K562 (cell line): ENCODE data around the gene PTH1R. TPM values are rescaled to one million over a fixed set of nuclear protein-coding genes. Genes with fewer than 3 reads are reported as not detected.

Source experiments
- ATAC-seq: fragments of 200-7000 bp; cut with Tn5 transposase; 3 replicates; pipeline ENCODE4 v1.9.1; 2020; ENCODE audit warnings: moderate library complexity
- BruUV-seq: library from RNA; stranded (reverse); fragments of 400-500 nt; replicated peaks from 2 replicates; lab custom pipeline; 2021; lab: Mats Ljungman, UMichigan
- CTCF ChIA-PET: fragments of 300-600 bp; formaldehyde crosslinking; extraction: SDS; loops from one replicate; lab custom pipeline; 2021; ENCODE audit warnings: low intra/inter-chr PET ratio; lab: Yijun Ruan, JAX
- POLR2A ChIA-PET: fragments of 300-600, 350-650 bp; sonication (Branson Sonifier 250); formaldehyde crosslinking; extraction: SDS; loops from one replicate; lab custom pipeline; 2021; ENCODE audit warnings: antibody characterized with exemption, inconsistent platforms; lab: Yijun Ruan, JAX
- DNase-seq, 4 experiments: peaks; one replicate each; pipeline versions ENCODE4 v3.0.0 to v3.0.0-alpha.2; 2011 to 2018; ENCODE audit warnings: low spot score in 3 of 4, mixed read lengths in 3 of 4; ENCODE audit errors: extremely low read depth in 1 of 4
- FAIRE-seq: peaks from 2 replicates; lab custom pipeline; 2011; peaks lifted over from hg19 to GRCh38; lab: Jason Lieb, UNC
- H2AFZ ChIP-seq: 2 replicates; pipeline ENCODE4 v1.6.0; 2011; ENCODE audit warnings: low read depth, low read length, control low read depth, inconsistent platforms
- H3K27ac ChIP-seq: fragments of 200-600 bp; 3 replicates; pipeline ENCODE4 v1.8.0; 2011; ENCODE audit warnings: low read depth, mild to moderate bottlenecking, control low read depth, inconsistent platforms, low read length, moderate library complexity, mixed read lengths; ENCODE audit errors: extremely low read depth
- H3K27me3 ChIP-seq, 2 experiments: fragments of 300-600 bp in 1 of 2; 2 replicates in 1 of 2; 3 replicates in 1 of 2; pipeline versions ENCODE4 v1.6.0 to v1.8.0; 2011; ENCODE audit warnings: inconsistent platforms in 2 of 2, low read length in 2 of 2, mild to moderate bottlenecking in 1 of 2, mixed read lengths in 1 of 2, moderate library complexity in 1 of 2; ENCODE audit not compliant: control insufficient read depth in 2 of 2, insufficient read depth in 2 of 2
- H3K36me3 ChIP-seq: fragments of 300-600 bp; 3 replicates; pipeline ENCODE4 v1.8.0; 2011; ENCODE audit warnings: mild to moderate bottlenecking, low read length, inconsistent platforms; ENCODE audit not compliant: control insufficient read depth, insufficient read depth
- H3K4me1 ChIP-seq, 2 experiments: fragments of 200-600 bp in 1 of 2; replicated peaks in 1 of 2; 2 replicates in 1 of 2; 3 replicates in 1 of 2; pipeline versions ENCODE4 v1.5.1 to v1.8.0; 2011; ENCODE audit warnings: inconsistent platforms in 2 of 2, low read length in 2 of 2, mild to moderate bottlenecking in 1 of 2, mixed read lengths in 1 of 2, moderate library complexity in 1 of 2; ENCODE audit not compliant: control insufficient read depth in 2 of 2, insufficient read depth in 2 of 2
- H3K4me2 ChIP-seq: 2 replicates; pipeline ENCODE4 v1.6.1; 2011; ENCODE audit warnings: low read length, control low read depth, inconsistent platforms, mixed read lengths; ENCODE audit not compliant: insufficient read depth
- H3K4me3 ChIP-seq: fragments of 200-600 bp; sonication (generic), shearing (Covaris generic); 2 replicates; pipeline ENCODE4 v1.5.1; 2016; ENCODE audit warnings: control low read depth, inconsistent platforms
- H3K79me2 ChIP-seq: fragments of 200-600 bp; 3 replicates; pipeline ENCODE4 v1.8.0; 2011; ENCODE audit warnings: low read length, inconsistent platforms; ENCODE audit not compliant: control insufficient read depth, insufficient read depth
- H3K9ac ChIP-seq, 2 experiments: 2 replicates each; pipeline versions ENCODE4 v1.6.0 to v1.6.1; 2011; ENCODE audit warnings: low read depth in 2 of 2, low read length in 2 of 2, control low read depth in 1 of 2, inconsistent platforms in 1 of 2, mild to moderate bottlenecking in 1 of 2, mixed read lengths in 1 of 2; ENCODE audit not compliant: insufficient read depth in 1 of 2
- H3K9me1 ChIP-seq: one replicate; pipeline ENCODE4 v1.6.0; 2011; ENCODE audit warnings: inconsistent platforms, mild to moderate bottlenecking, low read length, moderate library complexity; ENCODE audit not compliant: control insufficient read depth, insufficient read depth
- H3K9me3 ChIP-seq: replicated peaks from 2 replicates; pipeline ENCODE4 v1.5.1; 2011; ENCODE audit warnings: low read depth, low read length, inconsistent platforms; ENCODE audit not compliant: control insufficient read depth, insufficient read depth
- H4K20me1 ChIP-seq: replicated peaks from 2 replicates; pipeline ENCODE4 v1.6.1; 2011; ENCODE audit warnings: low read length, inconsistent platforms, mixed read lengths; ENCODE audit not compliant: control insufficient read depth, insufficient read depth
- BCOR ChIP-seq: fragments of 450-650 bp; IDR thresholded peaks from 2 replicates; pipeline ENCODE4 v1.6.1; 2016
- CBX5 ChIP-seq: IDR thresholded peaks from 2 replicates; pipeline ENCODE4 v1.6.1; 2014; ENCODE audit warnings: low read depth, borderline replicate concordance
- COPS2 ChIP-seq: fragments of 450-650 bp; conservative IDR thresholded peaks from 2 replicates; pipeline ENCODE4 v1.6.1; 2016; ENCODE audit warnings: mild to moderate bottlenecking, moderate library complexity
- CSDE1 ChIP-seq, 2 experiments: fragments of 450-650 bp; IDR thresholded peaks; 2 replicates each; pipeline ENCODE4 v1.6.1; 2016; ENCODE audit warnings: mild to moderate bottlenecking in 1 of 2
- NR2C1 ChIP-seq, 2 experiments: fragments of 450-650 bp; IDR thresholded peaks; 2 replicates each; pipeline ENCODE4 v1.6.1; 2017; ENCODE audit warnings: mild to moderate bottlenecking in 2 of 2, antibody characterized with exemption in 1 of 2, inconsistent platforms in 1 of 2, missing compliant biosample characterization in 1 of 2, missing genetic modification characterization in 1 of 2
- RNF2 ChIP-seq: sonication (generic); IDR thresholded peaks from 2 replicates; pipeline ENCODE4 v1.6.1; 2016
- ZNF436 ChIP-seq: fragments of 250-450, 450-650 bp; sonication (Bioruptor Pico); formaldehyde crosslinking; IDR thresholded peaks from 2 replicates; pipeline ENCODE4 v1.7.0; 2020; ENCODE audit warnings: mild to moderate bottlenecking
- WGBS: fragments of 100-300 bp; shearing (Covaris generic); methylation state at CpG from one replicate; pipeline ENCODE4 v1.1.6; 2016; ENCODE audit warnings: low coverage, mixed read lengths; ENCODE audit not compliant: insufficient coverage; ENCODE audit errors: missing lambda C conversion rate; 5-methylcytosine and 5-hydroxymethylcytosine counted together
- in situ Hi-C: fragments of 300-500 bp; cut with MboI; formaldehyde crosslinking; loops from 4 replicates; pipeline ENCODE4 v1.15.0; 2018; ENCODE audit warnings: inconsistent platforms, mixed read lengths
- intact Hi-C: fragments of 100-400 bp; cut with micrococcal nuclease; formaldehyde crosslinking; loops from 2 replicates; pipeline ENCODE4 v1.14.2; 2022
- polyA plus RNA-seq, 8 experiments: library from polyadenylated mRNA; depleted of rRNA in 4 of 8; stranded (reverse) in 5 of 8; unstranded in 3 of 8; fragments of >200 nt; fragmentation: Nextera tagmentation in 2 of 8; fragmentation: Illumina TruSeq in 1 of 8; extraction: Ambion mirVana in 2 of 8; extraction: Trizol in 1 of 8; gene quantifications; 2 replicates each; pipeline versions ENCODE4 v1.2.1 to v1.2.3, GENCODE V29; 2011 to 2014; ENCODE audit warnings: inconsistent platforms in 1 of 8, missing spikeins in 1 of 8
- total RNA-seq, 7 experiments: library from RNA; depleted of rRNA in 6 of 7; stranded (reverse); fragments of >200 nt in 6 of 7; fragmentation: Illumina TruSeq in 2 of 7; extraction: Trizol in 2 of 7; gene quantifications; 2 replicates each; pipeline versions ENCODE4 v1.2.1 to v1.2.3, GENCODE V29; 2011 to 2021; ENCODE audit warnings: low replicate concordance in 1 of 7

Gene PTH1R
- total and polyA plus RNA-seq, 9 of the 15 experiments (the other 6 are each of a cell fraction or from before 2014, with no cell fraction given), result not detected

DNA sequence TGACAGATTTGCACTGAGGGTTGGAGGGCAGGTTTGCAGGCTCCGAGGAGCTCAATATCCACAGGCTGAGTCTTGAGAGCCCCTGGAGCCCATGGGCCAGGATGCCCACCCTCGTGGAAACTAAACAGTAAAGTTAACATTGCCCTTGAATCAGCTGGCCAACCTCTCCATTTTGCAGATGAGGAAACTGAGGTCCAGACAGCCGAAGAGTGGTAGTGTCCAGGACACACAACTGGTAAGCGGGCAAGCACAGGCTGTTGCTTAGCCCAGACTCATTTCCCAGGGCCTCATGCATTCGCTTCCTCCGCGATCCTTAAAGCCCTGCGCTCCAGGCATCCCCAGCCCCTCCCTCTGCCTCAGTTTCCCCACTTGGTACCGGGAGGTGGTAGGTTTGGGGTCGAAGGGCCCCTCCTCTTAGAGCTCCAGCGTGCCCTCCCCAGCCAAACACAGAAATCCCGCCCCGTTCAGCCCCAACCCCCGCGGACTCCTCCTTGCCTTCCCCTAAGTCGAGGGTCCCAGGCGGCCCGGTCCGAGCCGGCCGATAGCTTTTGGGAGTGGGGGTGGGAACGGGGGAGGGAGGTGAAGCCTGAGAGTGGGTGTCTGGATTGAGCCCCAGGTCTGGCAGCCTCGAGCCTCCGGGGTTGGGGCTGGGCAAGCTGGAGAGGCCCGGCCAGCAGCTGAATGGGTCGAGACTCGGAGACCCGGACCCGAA lies 3.5 kb downstream of the PTH1R start:
- POLR2A ChIA-PET, result interaction anchor here (0.6 to 0.7 kb wide), 3 partner anchors 15 to 36 kb away, joined by 3 to 4 read pairs (median 3); no protein-coding TSS in a partner anchor
- TF ChIP-seq COPS2 (no peak), BCOR (peak; percentile 47; the same call in 1 of the 2 replicates), CBX5 (no peak), ZNF436 (no peak), NR2C1 (IDR thresholded peaks at IDR 0.05) (no peak), NR2C1 (tag; IDR thresholded peaks at IDR 0.05) (no peak), CSDE1 (IDR thresholded peaks at IDR 0.05) (no peak), RNF2 (no peak)
- TF ChIP-seq, all 486 proteins: peak for 1
- peaks cover 46 to 68% of the 10 kb centered on the region in 2 experiments for H3K27me3 ChIP-seq
- no peaks in the 10 kb centered on the region for H3K36me3 ChIP-seq
- in situ Hi-C loops (no loop called here), intact Hi-C loops (no loop called here)
- FAIRE-seq (peak; percentile 46), DNase-seq (no peak), ATAC-seq (no peak)
- H3K27ac ChIP-seq, result no peak overlapping the region
- CTCF ChIA-PET, result no interaction called here
- no peak overlapping the region for H2AFZ ChIP-seq
- H3K9me1 ChIP-seq, result no peaks in the 10 kb centered on the region
- H4K20me1 ChIP-seq, result peaks cover 20% of the 10 kb centered on the region
- H3K4me2 ChIP-seq, result no peak overlapping the region
- 20% methylated on average over 24 of the region's 29 CpGs for WGBS
- no peaks in the 10 kb centered on the region for H3K79me2 ChIP-seq
- peaks cover 0 to 30% of the 10 kb centered on the region in 2 experiments; a peak in 3 of 5 replicates for H3K4me1 ChIP-seq
- no peak overlapping the region for H3K4me3 ChIP-seq
- no TSS peak for BruUV-seq
- H3K9ac ChIP-seq, result no peak overlapping the region
- no peaks in the 10 kb centered on the region for H3K9me3 ChIP-seq
